ENCODE data around the gene CDC37L1.

DNA sequence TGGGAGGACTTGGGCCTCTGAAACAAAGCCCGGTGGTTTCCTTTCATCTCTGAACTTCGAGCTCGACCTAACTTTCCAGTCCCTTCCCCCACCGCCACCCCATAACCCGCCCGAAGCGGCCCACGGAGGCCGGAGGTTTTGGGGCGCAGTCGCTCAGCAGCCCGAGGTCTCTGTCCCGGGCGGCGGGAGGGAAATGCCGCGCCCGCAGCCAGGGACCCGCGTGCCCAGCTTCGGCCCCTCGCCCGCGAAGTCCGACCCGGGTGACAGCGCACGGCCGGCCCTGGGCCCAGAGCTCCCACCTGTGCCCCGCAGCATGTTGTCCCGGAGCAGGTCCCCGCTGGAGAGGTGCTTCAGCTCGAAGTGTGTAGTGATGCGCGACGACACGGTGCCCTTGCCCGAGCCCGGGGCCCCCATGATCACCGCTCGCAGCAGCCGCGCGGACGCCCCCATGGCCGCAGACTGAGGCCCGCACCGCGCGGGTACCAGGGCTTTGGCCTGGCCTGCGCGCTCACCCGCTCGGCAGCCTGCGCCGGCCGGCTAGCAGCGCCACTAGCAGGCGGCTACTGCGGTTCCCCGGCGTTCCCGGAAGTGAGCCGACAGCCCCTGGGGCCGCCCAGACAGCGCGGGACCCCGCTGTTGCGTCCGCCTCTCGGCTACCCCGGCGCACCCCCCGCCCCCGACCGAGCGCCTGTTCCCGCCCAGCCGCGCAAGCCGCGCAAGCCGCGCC lies 61.4 kb downstream of the CDC37L1 start, which contains the start of gene AK3:
- peak in 1 of 2 donors; percentile 84 for TF ChIP-seq POLR2A (IDR thresholded peaks at IDR 0.05)
- TF ChIP-seq CTCF (IDR thresholded peaks at IDR 0.05): no peak

Data from vagina (tissue), 2 donors.